A673 (cell line): Measurements from ENCODE around the gene KANK4. TPM values are rescaled to one million over a fixed set of nuclear protein-coding genes. Genes with fewer than 3 reads are reported as not detected.
A peak's percentile ranks its signal among the peaks of the same experiment; 100 is the strongest.

Source experiments
- BruUV-seq: library from RNA; stranded (reverse); fragments of 400-500 nt; replicated peaks from 2 replicates; lab custom pipeline; 2021; lab: Mats Ljungman, UMichigan
- CTCF ChIA-PET: fragments of 300-600 bp; sonication (Branson Sonifier 250); formaldehyde crosslinking; loops from one replicate; lab custom pipeline; 2022; ENCODE audit warnings: antibody characterized with exemption; lab: Charles Lee
- POLR2A ChIA-PET: fragments of 300-600 bp; sonication (Branson Sonifier 250); formaldehyde crosslinking; loops from one replicate; lab custom pipeline; 2022; ENCODE audit warnings: antibody characterized with exemption; ENCODE audit not compliant: low non-redundant PET; lab: Charles Lee
- DNase-seq: peaks from one replicate; pipeline ENCODE4 v3.0.0-alpha.2; 2015; ENCODE audit warnings: low spot score
- H3K27ac ChIP-seq: fragments of 200-600 bp; sonication (generic); 2 replicates; pipeline ENCODE4 v1.5.1; 2016; ENCODE audit warnings: mixed run types, low read depth, mild to moderate bottlenecking, mixed read lengths, antibody characterized with exemption, low read length; ENCODE audit not compliant: poor library complexity, severe bottlenecking
- H3K27me3 ChIP-seq: fragments of 200-600 bp; sonication (generic); replicated peaks from 2 replicates; pipeline ENCODE4 v1.6.1; 2017; ENCODE audit warnings: mixed run types, low read depth, mild to moderate bottlenecking, mixed read lengths, antibody characterized with exemption, low read length; ENCODE audit not compliant: insufficient read depth, poor library complexity
- H3K36me3 ChIP-seq: fragments of 200-600 bp; sonication (generic); 2 replicates; pipeline ENCODE4 v1.6.1; 2016; ENCODE audit warnings: mixed run types, mild to moderate bottlenecking, mixed read lengths, antibody characterized with exemption, low read length; ENCODE audit not compliant: insufficient read depth, poor library complexity, severe bottlenecking
- H3K4me1 ChIP-seq: fragments of 200-600 bp; sonication (generic); 2 replicates; pipeline ENCODE4 v1.6.1; 2017; ENCODE audit warnings: mixed run types, mild to moderate bottlenecking, mixed read lengths, antibody characterized with exemption, low read length; ENCODE audit not compliant: insufficient read depth, poor library complexity, severe bottlenecking
- H3K4me3 ChIP-seq: fragments of 200-600 bp; sonication (generic); 2 replicates; pipeline ENCODE4 v1.5.1; 2016; ENCODE audit warnings: low read depth, mixed run types, mild to moderate bottlenecking, mixed read lengths, low read length; ENCODE audit not compliant: poor library complexity, severe bottlenecking
- H3K9me3 ChIP-seq: fragments of 200-600 bp; sonication (generic); 2 replicates; pipeline ENCODE4 v1.6.1; 2016; ENCODE audit warnings: mixed run types, low read depth, mild to moderate bottlenecking, mixed read lengths, antibody characterized with exemption, low read length; ENCODE audit not compliant: poor library complexity, severe bottlenecking
- CTCF ChIP-seq: fragments of 300-800, 200-600 bp; sonication (generic); conservative IDR thresholded peaks from 2 replicates; pipeline ENCODE4 v1.5.1; 2017; ENCODE audit warnings: low read depth, mild to moderate bottlenecking, antibody characterized with exemption, low read length, moderate library complexity, mixed read lengths
- EZH2 ChIP-seq: fragments of 200-600 bp; sonication (generic); IDR thresholded peaks from 2 replicates; pipeline ENCODE4 v1.6.1; 2017; ENCODE audit warnings: borderline replicate concordance, low read depth, mild to moderate bottlenecking, mixed read lengths, antibody characterized with exemption, low read length; ENCODE audit not compliant: poor library complexity, severe bottlenecking
- intact Hi-C: fragments of 100-400 bp; cut with micrococcal nuclease; formaldehyde crosslinking; loops from one replicate; pipeline ENCODE4 v1.10.0; 2022; ENCODE audit not compliant: unreplicated experiment
- total RNA-seq: library from RNA; stranded (reverse); gene quantifications from 2 replicates; pipeline ENCODE4 v1.2.3, GENCODE V29; 2021

The KANK4 gene
- total RNA-seq, 1 experiment from 2014 or later = 0.24 TPM

- ChIA-PET CTCF (no interaction called here), POLR2A (no interaction called here)
- Histone ChIP-seq H3K27me3 (no peaks in the 10 kb centered on the region), H3K4me3 (no peak overlapping the region), H3K4me1 (peaks cover 31% of the 10 kb centered on the region), H3K36me3 (no peaks in the 10 kb centered on the region), H3K9me3 (no peaks in the 10 kb centered on the region), H3K27ac (peak overlapping the region; percentile 60)
- intact Hi-C loops = loop anchor here (5.0 kb wide), 1 partner anchor 135 kb away; no protein-coding TSS in a partner anchor
- TF ChIP-seq CTCF = peak; percentile 48
- TF ChIP-seq EZH2 = no peak
- peak; percentile 96 for DNase-seq
- no TSS peak for BruUV-seq
Measured at GRCh38 chr1:62271948-62272728, 47.1 kb downstream of the KANK4 start.

- Histone ChIP-seq H3K27me3 (no peaks in the 10 kb centered on the region), H3K36me3 (no peaks in the 10 kb centered on the region), H3K4me3 (no peak overlapping the region), H3K9me3 (no peaks in the 10 kb centered on the region), H3K4me1 (peaks cover 36% of the 10 kb centered on the region), H3K27ac (no peak overlapping the region)
- ChIA-PET CTCF (no interaction called here), POLR2A (no interaction called here)
- TF ChIP-seq EZH2 (no peak), CTCF (no peak)
- DNase-seq = peak; percentile 34
- no TSS peak for BruUV-seq
- intact Hi-C loops = loop anchor here (5.0 kb wide), 1 partner anchor 136 kb away; no protein-coding TSS in a partner anchor
Measured at GRCh38 chr1:62271134-62271533, 48.1 kb downstream of the KANK4 start.

GRCh38 chr1:62269851-62270495 lies 49.3 kb downstream of the KANK4 start:
- Histone ChIP-seq H3K27me3 (no peaks in the 10 kb centered on the region), H3K4me3 (no peak overlapping the region), H3K4me1 (peaks cover 32% of the 10 kb centered on the region), H3K27ac (no peak overlapping the region), H3K36me3 (no peaks in the 10 kb centered on the region), H3K9me3 (no peaks in the 10 kb centered on the region)
- ChIA-PET POLR2A (no interaction called here), CTCF (no interaction called here)
- intact Hi-C loops = loop anchor here (5.0 kb wide), 1 partner anchor 137 kb away; no protein-coding TSS in a partner anchor
- no TSS peak for BruUV-seq
- no peak for TF ChIP-seq EZH2
- TF ChIP-seq CTCF = no peak
- no peak for DNase-seq
